ENCODE measurements around the gene SLC12A3. TPM values are rescaled to one million over a fixed set of nuclear protein-coding genes. Genes with fewer than 3 reads are reported as not detected.

The SLC12A3 gene
- total and polyA plus RNA-seq, 12 donors, result 0.03 to 0.06 TPM; not detected in 10

GRCh38 chr16:56817938-56818337 is 47.1 kb upstream of the SLC12A3 start:
- Histone ChIP-seq H3K27ac (no peak overlapping the region), H3K36me3 (replicated peaks in 1 of 2) (peaks cover 0 to 14% of the 10 kb centered on the region in 2 donors), H3K4me1 (replicated peaks in 1 of 2) (peaks cover 0 to 7% of the 10 kb centered on the region in 2 donors), H3K4me3 (no peak overlapping the region), H3K9me3 (replicated peaks in 1 of 3) (no peaks in the 10 kb centered on the region), H3K27me3 (no peaks in the 10 kb centered on the region)
- intact Hi-C loops (cut with DNase I), result no loop called here
- TF ChIP-seq, protein P1, sequence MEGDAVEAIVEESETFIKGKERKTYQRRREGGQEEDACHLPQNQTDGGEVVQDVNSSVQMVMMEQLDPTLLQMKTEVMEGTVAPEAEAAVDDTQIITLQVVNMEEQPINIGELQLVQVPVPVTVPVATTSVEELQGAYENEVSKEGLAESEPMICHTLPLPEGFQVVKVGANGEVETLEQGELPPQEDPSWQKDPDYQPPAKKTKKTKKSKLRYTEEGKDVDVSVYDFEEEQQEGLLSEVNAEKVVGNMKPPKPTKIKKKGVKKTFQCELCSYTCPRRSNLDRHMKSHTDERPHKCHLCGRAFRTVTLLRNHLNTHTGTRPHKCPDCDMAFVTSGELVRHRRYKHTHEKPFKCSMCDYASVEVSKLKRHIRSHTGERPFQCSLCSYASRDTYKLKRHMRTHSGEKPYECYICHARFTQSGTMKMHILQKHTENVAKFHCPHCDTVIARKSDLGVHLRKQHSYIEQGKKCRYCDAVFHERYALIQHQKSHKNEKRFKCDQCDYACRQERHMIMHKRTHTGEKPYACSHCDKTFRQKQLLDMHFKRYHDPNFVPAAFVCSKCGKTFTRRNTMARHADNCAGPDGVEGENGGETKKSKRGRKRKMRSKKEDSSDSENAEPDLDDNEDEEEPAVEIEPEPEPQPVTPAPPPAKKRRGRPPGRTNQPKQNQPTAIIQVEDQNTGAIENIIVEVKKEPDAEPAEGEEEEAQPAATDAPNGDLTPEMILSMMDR (IDR thresholded peaks at IDR 0.05), result no peak
- no peak for TF ChIP-seq POLR2A (IDR thresholded peaks at IDR 0.05)
- 97 to 100% (median 100%) methylated on average over 1 of the region's 1 CpG for WGBS, 4 donors
- no peak for DNase-seq

DNA sequence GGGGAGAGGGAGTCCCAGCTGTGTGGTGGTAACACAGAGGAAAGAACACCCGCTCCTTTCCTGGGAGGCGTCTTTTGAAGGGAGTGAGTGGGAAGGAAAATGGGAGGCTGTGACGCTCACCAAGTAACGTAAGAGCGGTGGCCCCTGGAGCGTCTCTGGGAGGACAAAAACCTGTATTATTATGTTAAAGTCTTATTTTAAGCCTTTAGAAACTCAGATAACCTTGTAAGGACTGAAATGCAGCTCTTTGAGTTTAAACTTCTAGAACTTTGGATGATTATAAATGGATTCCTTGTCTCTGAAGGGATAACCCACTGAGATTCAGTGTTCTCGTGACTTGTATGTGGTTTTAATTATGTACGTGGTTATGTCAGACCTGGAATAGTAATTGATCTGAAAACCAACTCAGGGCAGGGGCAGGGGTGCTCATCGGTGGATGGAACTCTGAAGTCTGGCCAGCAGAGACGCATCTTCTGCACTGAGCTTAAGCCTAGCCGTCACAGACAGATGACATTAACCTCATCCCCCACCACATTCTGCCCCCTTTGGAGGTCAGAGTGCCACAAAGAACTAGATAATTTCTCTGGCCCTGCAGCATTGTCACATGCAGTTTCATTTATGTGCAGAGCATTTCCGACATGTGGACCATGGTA is 41.8 kb upstream of the SLC12A3 start:
- intact Hi-C loops (cut with DNase I), result no loop called here
- TF ChIP-seq, protein P1 (IDR thresholded peaks at IDR 0.05), result no peak
- no peak for TF ChIP-seq POLR2A (IDR thresholded peaks at IDR 0.05)
- H3K9me3 ChIP-seq (replicated peaks in 1 of 3), result no peaks in the 10 kb centered on the region
- no peak overlapping the region for H3K27ac ChIP-seq
- H3K36me3 ChIP-seq (replicated peaks in 1 of 2), result peaks cover 0 to 14% of the 10 kb centered on the region in 2 donors
- peaks cover 0 to 9% of the 10 kb centered on the region in 2 donors for H3K4me1 ChIP-seq (replicated peaks in 1 of 2)
- 89 to 96% (median 93%) methylated on average over 12 of the region's 12 CpGs for WGBS, 4 donors
- no peak overlapping the region for H3K4me3 ChIP-seq
- H3K27me3 ChIP-seq, result no peaks in the 10 kb centered on the region
- DNase-seq, result no peak

DNA sequence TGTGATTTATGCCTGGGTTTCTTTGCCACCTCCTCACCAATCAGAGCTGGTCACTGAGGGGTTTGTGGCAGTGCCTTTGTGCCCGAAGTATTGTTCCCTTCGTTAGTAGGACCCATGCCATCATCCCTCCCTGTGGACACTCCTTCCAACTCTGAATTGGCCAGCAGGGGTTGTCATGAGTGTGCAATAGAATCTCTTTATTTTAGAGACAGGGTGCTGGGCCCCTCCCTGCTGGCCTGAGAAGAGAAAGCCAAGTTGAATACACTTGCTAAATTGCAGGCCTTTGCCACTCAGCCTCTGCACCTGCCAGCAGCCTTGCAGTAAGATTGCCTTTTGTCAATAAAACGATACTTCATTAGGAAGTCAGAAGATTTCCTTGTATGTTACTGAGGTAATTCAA is 40.7 kb upstream of the SLC12A3 start:
- peak; percentile 31 to 77 (median 65) for DNase-seq
- Histone ChIP-seq H3K27me3 (no peaks in the 10 kb centered on the region), H3K4me3 (no peak overlapping the region), H3K9me3 (replicated peaks in 1 of 3) (no peaks in the 10 kb centered on the region), H3K4me1 (replicated peaks in 1 of 2) (peaks cover 0 to 9% of the 10 kb centered on the region in 2 donors), H3K27ac (peak overlapping the region in 1 of 5 donors; percentile 16), H3K36me3 (replicated peaks in 1 of 2) (peaks cover 0 to 14% of the 10 kb centered on the region in 2 donors)
- 33 to 50% (median 39%) methylated on average over 3 of the region's 3 CpGs for WGBS, 4 donors
- TF ChIP-seq POLR2A (IDR thresholded peaks at IDR 0.05), result peak in 1 of 2 donors; percentile 10
- TF ChIP-seq, protein P1 (IDR thresholded peaks at IDR 0.05), result peak; percentile 15 to 43 (median 36)
- intact Hi-C loops (cut with DNase I), result no loop called here

- 92 to 96% (median 94%) methylated on average over 3 of the region's 3 CpGs for WGBS, 4 donors
- peaks cover 0 to 9% of the 10 kb centered on the region in 2 donors for H3K4me1 ChIP-seq (replicated peaks in 1 of 2)
- DNase-seq, result no peak
- H3K27me3 ChIP-seq, result no peaks in the 10 kb centered on the region
- TF ChIP-seq, protein P1 (IDR thresholded peaks at IDR 0.05), result no peak
- no peak for TF ChIP-seq POLR2A (IDR thresholded peaks at IDR 0.05)
- peaks cover 0 to 11% of the 10 kb centered on the region in 2 donors for H3K36me3 ChIP-seq (replicated peaks in 1 of 2)
- no peak overlapping the region for H3K27ac ChIP-seq
- H3K9me3 ChIP-seq (replicated peaks in 1 of 3), result no peaks in the 10 kb centered on the region
- H3K4me3 ChIP-seq, result no peak overlapping the region
- intact Hi-C loops (cut with DNase I), result no loop called here
Measured at GRCh38 chr16:56824804-56825203, 40.2 kb upstream of the SLC12A3 start.

All from adrenal gland (tissue), 12 donors.